Progenitor cell of endocrine pancreas (in vitro differentiated cells): ENCODE results near the gene ADGRG4. TPM values are rescaled to one million over a fixed set of nuclear protein-coding genes. Genes with fewer than 3 reads are reported as not detected.

ENCODE experiments used
- DNase-seq: peaks from one replicate; pipeline ENCODE4 v3.0.0; 2021; ENCODE audit warnings: low spot score; ENCODE audit not compliant: unreplicated experiment
- H3K27ac Mint-ChIP-seq: 2 replicates; pipeline ENCODE4 v1.8.0; 2021; ENCODE audit warnings: mild to moderate bottlenecking, moderate library complexity, mixed read lengths
- H3K27me3 Mint-ChIP-seq: 2 replicates; pipeline ENCODE4 v1.8.0; 2021; ENCODE audit warnings: mixed read lengths
- H3K36me3 Mint-ChIP-seq: 2 replicates; pipeline ENCODE4 v1.8.0; 2022; ENCODE audit warnings: mixed read lengths; ENCODE audit not compliant: insufficient read depth
- H3K4me1 Mint-ChIP-seq: 2 replicates; pipeline ENCODE4 v1.8.0; 2021; ENCODE audit warnings: low read depth, mixed read lengths
- H3K4me3 Mint-ChIP-seq: 2 replicates; pipeline ENCODE4 v1.8.0; 2021; ENCODE audit warnings: low read depth, mild to moderate bottlenecking, moderate library complexity, mixed read lengths
- H3K9me3 Mint-ChIP-seq: 2 replicates; pipeline ENCODE4 v1.8.0; 2021; ENCODE audit warnings: low read depth, mixed read lengths
- CTCF ChIP-seq: fragments of 200-600 bp; sonication (generic); IDR thresholded peaks from one replicate; pipeline ENCODE4 v1.5.0; 2021; ENCODE audit warnings: antibody characterized with exemption, mild to moderate bottlenecking; ENCODE audit not compliant: unreplicated experiment
- total RNA-seq: library from RNA; stranded (reverse); gene quantifications from 2 replicates; pipeline ENCODE4 v1.2.1, GENCODE V29; 2021

Gene ADGRG4
- total RNA-seq, 1 donor from 2014 or later: 2.7 TPM

GRCh38 chrX:136325377-136325776 is 24.6 kb downstream of the ADGRG4 start:
- no peaks in the 10 kb centered on the region for H3K4me1 Mint-ChIP-seq
- no peaks in the 10 kb centered on the region for H3K27me3 Mint-ChIP-seq
- no peak overlapping the region for H3K27ac Mint-ChIP-seq
- no peak overlapping the region for H3K4me3 Mint-ChIP-seq
- DNase-seq: no peak
- peaks cover 11% of the 10 kb centered on the region for H3K9me3 Mint-ChIP-seq
- no peak for TF ChIP-seq CTCF
- no peaks in the 10 kb centered on the region for H3K36me3 Mint-ChIP-seq

GRCh38 chrX:136328933-136329332 is 28.2 kb downstream of the ADGRG4 start:
- H3K4me1 Mint-ChIP-seq: no peaks in the 10 kb centered on the region
- H3K4me3 Mint-ChIP-seq: no peak overlapping the region
- H3K36me3 Mint-ChIP-seq: no peaks in the 10 kb centered on the region
- H3K27me3 Mint-ChIP-seq: no peaks in the 10 kb centered on the region
- no peak for TF ChIP-seq CTCF
- H3K27ac Mint-ChIP-seq: no peak overlapping the region
- no peak for DNase-seq
- H3K9me3 Mint-ChIP-seq: peaks cover 15% of the 10 kb centered on the region

- peak; percentile 47 for TF ChIP-seq CTCF
- no peak for DNase-seq
- no peaks in the 10 kb centered on the region for H3K27me3 Mint-ChIP-seq
These were observed 35.9 kb downstream of the ADGRG4 start for GRCh38 chrX:136336623-136337022.

GRCh38 chrX:136339702-136340101 is 38.9 kb downstream of the ADGRG4 start:
- TF ChIP-seq CTCF: no peak
- no peak overlapping the region for H3K27ac Mint-ChIP-seq
- peaks cover 15% of the 10 kb centered on the region for H3K9me3 Mint-ChIP-seq
- no peaks in the 10 kb centered on the region for H3K4me1 Mint-ChIP-seq
- no peaks in the 10 kb centered on the region for H3K27me3 Mint-ChIP-seq
- no peaks in the 10 kb centered on the region for H3K36me3 Mint-ChIP-seq
- H3K4me3 Mint-ChIP-seq: no peak overlapping the region
- no peak for DNase-seq

More at GRCh38 chrX:136336623-136337022, 35.9 kb downstream of the ADGRG4 start:
- H3K27ac Mint-ChIP-seq: no peak overlapping the region
- H3K4me3 Mint-ChIP-seq: no peak overlapping the region
- H3K36me3 Mint-ChIP-seq: no peaks in the 10 kb centered on the region
- H3K4me1 Mint-ChIP-seq: no peaks in the 10 kb centered on the region
- peaks cover 14% of the 10 kb centered on the region for H3K9me3 Mint-ChIP-seq

GRCh38 chrX:136344320-136344719 is 43.6 kb downstream of the ADGRG4 start:
- no peak for DNase-seq
- TF ChIP-seq CTCF: no peak
- Mint-ChIP-seq H3K4me1 (no peaks in the 10 kb centered on the region), H3K36me3 (no peaks in the 10 kb centered on the region), H3K27me3 (no peaks in the 10 kb centered on the region), H3K9me3 (peaks cover 10% of the 10 kb centered on the region), H3K4me3 (no peak overlapping the region), H3K27ac (no peak overlapping the region)
